GM19467 (cell line): Measurements from ENCODE around the gene COL4A2.

Source experiments
- ATAC-seq: cut with Tn5 transposase; IDR thresholded peaks from one replicate; pipeline ENCODE4 v1.9.1; 2021; ENCODE audit warnings: mild to moderate bottlenecking, moderate library complexity; ENCODE audit not compliant: unreplicated experiment

The COL4A2 gene

DNA sequence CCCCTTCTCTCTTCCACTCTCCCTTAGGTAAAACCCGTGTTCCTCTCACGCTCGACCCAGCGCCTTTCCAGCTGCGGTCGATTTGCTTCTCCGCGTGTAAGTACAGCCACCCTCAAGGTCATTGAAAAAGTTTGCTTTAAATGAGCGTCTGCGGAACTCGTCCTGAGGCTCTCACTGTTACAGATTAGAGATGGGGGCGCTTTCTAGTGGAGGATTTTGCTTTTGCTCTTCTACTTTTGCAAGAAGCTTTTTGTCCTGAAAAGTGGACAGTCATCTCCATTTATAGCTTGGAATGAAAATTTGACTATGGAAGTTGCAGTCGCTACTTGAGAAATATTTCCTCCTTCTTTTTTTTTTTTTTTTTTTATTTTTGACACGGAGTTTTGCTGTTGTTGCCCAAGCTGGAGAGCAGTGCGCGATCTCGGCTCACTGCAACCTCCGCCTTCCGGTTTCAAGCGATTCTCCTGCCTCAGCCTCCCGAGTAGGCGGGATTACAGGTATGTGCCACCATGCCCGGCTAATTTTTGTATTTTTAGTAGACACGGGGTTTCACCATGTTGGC, 255.0 kb downstream of the COL4A2 start:
- no peak for ATAC-seq
